K562 (cell line): ENCODE results near the gene COX20. TPM values are rescaled to one million over a fixed set of nuclear protein-coding genes. Genes with fewer than 3 reads are reported as not detected.

Source experiments
- ARID2 ChIP-seq: fragments of 450-650 bp; IDR thresholded peaks from 2 replicates; pipeline ENCODE4 v1.6.1; 2017; ENCODE audit warnings: antibody characterized with exemption, mild to moderate bottlenecking
- CBX2 ChIP-seq: fragments of 200-600 bp; sonication (generic); IDR thresholded peaks from one replicate; pipeline ENCODE4 v1.6.1; 2012; ENCODE audit warnings: mild to moderate bottlenecking, low read length, inconsistent platforms; ENCODE audit not compliant: insufficient read depth, poor library complexity, severe bottlenecking
- CHD2 ChIP-seq: IDR thresholded peaks from 2 replicates; pipeline ENCODE4 v1.6.1; 2011; ENCODE audit warnings: low read depth, low read length
- CREB3L1 ChIP-seq: fragments of 450-650 bp; IDR thresholded peaks from 2 replicates; pipeline ENCODE4 v1.6.1; 2014; ENCODE audit warnings: low read depth, mild to moderate bottlenecking, moderate library complexity, borderline replicate concordance
- CTCF ChIP-seq, 3 experiments: IDR thresholded peaks in 2 of 3; conservative IDR thresholded peaks in 1 of 3; 2 replicates each; pipeline ENCODE4 v1.5.1; 2011 to 2012; ENCODE audit warnings: low read length in 3 of 3, mild to moderate bottlenecking in 3 of 3, control low read depth in 2 of 3, improper control_type of control experiment in 1 of 3, inconsistent platforms in 1 of 3, low read depth in 1 of 3, mixed read lengths in 1 of 3, moderate library complexity in 1 of 3; ENCODE audit not compliant: insufficient read depth in 2 of 3
- E2F1 ChIP-seq: sonication (generic); formaldehyde crosslinking; IDR thresholded peaks from 2 replicates; pipeline ENCODE4 v1.8.1; 2023; ENCODE audit warnings: mild to moderate bottlenecking, missing genetic modification reagents, moderate library complexity
- GTF2E2 ChIP-seq: fragments of 200-800 bp; sonication (Bioruptor generic); IDR thresholded peaks from 2 replicates; pipeline ENCODE4 v1.6.1; 2016; ENCODE audit warnings: missing genetic modification characterization, missing compliant biosample characterization
- IRF2 ChIP-seq: sonication (generic); formaldehyde crosslinking; IDR thresholded peaks from 2 replicates; pipeline ENCODE4 v1.8.1; 2022; ENCODE audit warnings: mild to moderate bottlenecking, missing genetic modification reagents
- MCM7 ChIP-seq, 2 experiments: fragments of 450-650 bp; IDR thresholded peaks; 2 replicates each; pipeline ENCODE4 v1.6.1; 2016 to 2018
- MEIS2 ChIP-seq: fragments of 450-650 bp; IDR thresholded peaks from 2 replicates; pipeline ENCODE4 v1.6.1; 2014; ENCODE audit warnings: mild to moderate bottlenecking; ENCODE audit not compliant: partially characterized antibody
- NFYB ChIP-seq: IDR thresholded peaks from 2 replicates; pipeline ENCODE4 v1.6.1; 2011; ENCODE audit warnings: mild to moderate bottlenecking, moderate library complexity; ENCODE audit not compliant: insufficient read length; ENCODE audit errors: extremely low read depth
- RBM22 ChIP-seq: fragments of 200-400 bp; formaldehyde crosslinking; IDR thresholded peaks from 2 replicates; pipeline ENCODE4 v1.6.1; 2018; ENCODE audit warnings: low read length, low read depth; ENCODE audit not compliant: poor library complexity, severe bottlenecking
- SNIP1 ChIP-seq: fragments of 450-650 bp; IDR thresholded peaks from 2 replicates; pipeline ENCODE4 v1.7.1; 2017; ENCODE audit warnings: low read depth, mild to moderate bottlenecking
- SRSF3 ChIP-seq: fragments of 200-400 bp; formaldehyde crosslinking; IDR thresholded peaks from 2 replicates; pipeline ENCODE4 v1.6.1; 2016; ENCODE audit warnings: mild to moderate bottlenecking, low read length, moderate library complexity; ENCODE audit not compliant: insufficient read depth
- TAF9B ChIP-seq: fragments of 450-650 bp; IDR thresholded peaks from 2 replicates; pipeline ENCODE4 v1.6.1; 2018; ENCODE audit warnings: mild to moderate bottlenecking; ENCODE audit not compliant: partially characterized antibody
- THRA ChIP-seq: fragments of 450-650 bp; IDR thresholded peaks from 2 replicates; pipeline ENCODE4 v1.6.1; 2017; ENCODE audit warnings: mild to moderate bottlenecking, moderate library complexity
- U2AF1 ChIP-seq: fragments of 200-400 bp; formaldehyde crosslinking; optimal IDR thresholded peaks from 2 replicates; pipeline ENCODE3; 2017; ENCODE audit warnings: mild to moderate bottlenecking, low read depth, low read length, moderate library complexity
- ZBTB1 ChIP-seq: sonication (generic); formaldehyde crosslinking; IDR thresholded peaks from 2 replicates; pipeline ENCODE4 v1.8.1; 2023; ENCODE audit warnings: missing genetic modification reagents, low read depth, mild to moderate bottlenecking, borderline replicate concordance
- ZFP1 ChIP-seq: fragments of 450-650 bp; formaldehyde crosslinking; IDR thresholded peaks from 2 replicates; pipeline ENCODE4 v1.4.0; 2020; ENCODE audit warnings: mild to moderate bottlenecking, mixed read lengths
- ZFPM2 ChIP-seq: fragments of 250-450 bp; sonication (Bioruptor Pico); IDR thresholded peaks from 2 replicates; pipeline ENCODE4 v1.5.1; 2022; ENCODE audit warnings: mild to moderate bottlenecking
- ZKSCAN8 ChIP-seq: fragments of 200-800 bp; sonication (Bioruptor generic); IDR thresholded peaks from 2 replicates; pipeline ENCODE4 v1.6.1; 2016; ENCODE audit warnings: missing genetic modification characterization, missing compliant biosample characterization
- ZNF174 ChIP-seq: fragments of 250-450 bp; sonication (Bioruptor Pico); IDR thresholded peaks from 2 replicates; pipeline ENCODE4 v1.4.0; 2020; ENCODE audit warnings: mild to moderate bottlenecking
- ZNF778 ChIP-seq: fragments of 450-650 bp; formaldehyde crosslinking; IDR thresholded peaks from 2 replicates; pipeline ENCODE4 v1.4.0; 2020; ENCODE audit warnings: mild to moderate bottlenecking, moderate library complexity
- polyA plus RNA-seq, 8 experiments: library from polyadenylated mRNA; depleted of rRNA in 4 of 8; stranded (reverse) in 5 of 8; unstranded in 3 of 8; fragments of >200 nt; fragmentation: Nextera tagmentation in 2 of 8; fragmentation: Illumina TruSeq in 1 of 8; extraction: Ambion mirVana in 2 of 8; extraction: Trizol in 1 of 8; gene quantifications; 2 replicates each; pipeline versions ENCODE4 v1.2.1 to v1.2.3, GENCODE V29; 2011 to 2014; ENCODE audit warnings: inconsistent platforms in 1 of 8, missing spikeins in 1 of 8
- total RNA-seq, 7 experiments: library from RNA; depleted of rRNA in 6 of 7; stranded (reverse); fragments of >200 nt in 6 of 7; fragmentation: Illumina TruSeq in 2 of 7; extraction: Trizol in 2 of 7; gene quantifications; 2 replicates each; pipeline versions ENCODE4 v1.2.1 to v1.2.3, GENCODE V29; 2011 to 2021; ENCODE audit warnings: low replicate concordance in 1 of 7

The COX20 gene
- total and polyA plus RNA-seq, 9 of the 15 experiments (the other 6 are each of a cell fraction or from before 2014, with no cell fraction given), result 41.5 to 192 (median 84.3) TPM

- 0 out of 2 replicates have a peak, but pooled peaks have one; percentile 77 for TF ChIP-seq CREB3L1
- TF ChIP-seq ZFP1 (CRISPR knock-in tag), result no peak
- TF ChIP-seq U2AF1, result no peak
- TF ChIP-seq MEIS2, result peak; percentile 7
- peak; percentile 94; the same call in 1 of the 2 replicates for TF ChIP-seq ZKSCAN8 (CRISPR knock-in tag)
- TF ChIP-seq THRA, result no peak
- TF ChIP-seq SRSF3, result peak; percentile 83; the same call in 1 of the 2 replicates
- peak; percentile 80; the same call in 1 of the 2 replicates for TF ChIP-seq ZFPM2 (CRISPR knock-in tag)
- no peak for TF ChIP-seq RBM22
- TF ChIP-seq ARID2, result no peak
- no peak for TF ChIP-seq IRF2
- no peak for TF ChIP-seq NFYB
- no peak for TF ChIP-seq ZNF174 (CRISPR knock-in tag)
- TF ChIP-seq CHD2, result peak; percentile 52
- no peak for TF ChIP-seq CTCF (IDR thresholded peaks at IDR 0.05 in 2 of 3, conservative IDR thresholded peaks at IDR 0.05 in 1 of 3; ENCODE audit: insufficient read depth in 2 of 3, low read depth in 1 of 3, low read length in 3 of 3)
- 0 out of 2 replicates have a peak, but pooled peaks have one; percentile 18 for TF ChIP-seq SNIP1
- TF ChIP-seq ZNF778 (CRISPR knock-in tag), result no peak
- TF ChIP-seq ZBTB1 (CRISPR knock-in tag), result no peak; the same call in 1 of the 2 replicates
- no peak; the same call in 1 of the 2 replicates for TF ChIP-seq E2F1 (CRISPR knock-in tag)
- TF ChIP-seq CBX2, result no peak
- peak; percentile 45 for TF ChIP-seq TAF9B
- TF ChIP-seq GTF2E2 (tag), result peak; percentile 46; the same call in 1 of the 2 replicates
- no peak for TF ChIP-seq MCM7 (IDR thresholded peaks at IDR 0.05)
Measured at GRCh38 chr1:244834543-244835275, 749 bp upstream of the COX20 start (continued).
